Measurements from ENCODE around the gene CRY1.
A peak's percentile ranks its signal among the peaks of the same experiment; 100 is the strongest.

Gene CRY1

DNA sequence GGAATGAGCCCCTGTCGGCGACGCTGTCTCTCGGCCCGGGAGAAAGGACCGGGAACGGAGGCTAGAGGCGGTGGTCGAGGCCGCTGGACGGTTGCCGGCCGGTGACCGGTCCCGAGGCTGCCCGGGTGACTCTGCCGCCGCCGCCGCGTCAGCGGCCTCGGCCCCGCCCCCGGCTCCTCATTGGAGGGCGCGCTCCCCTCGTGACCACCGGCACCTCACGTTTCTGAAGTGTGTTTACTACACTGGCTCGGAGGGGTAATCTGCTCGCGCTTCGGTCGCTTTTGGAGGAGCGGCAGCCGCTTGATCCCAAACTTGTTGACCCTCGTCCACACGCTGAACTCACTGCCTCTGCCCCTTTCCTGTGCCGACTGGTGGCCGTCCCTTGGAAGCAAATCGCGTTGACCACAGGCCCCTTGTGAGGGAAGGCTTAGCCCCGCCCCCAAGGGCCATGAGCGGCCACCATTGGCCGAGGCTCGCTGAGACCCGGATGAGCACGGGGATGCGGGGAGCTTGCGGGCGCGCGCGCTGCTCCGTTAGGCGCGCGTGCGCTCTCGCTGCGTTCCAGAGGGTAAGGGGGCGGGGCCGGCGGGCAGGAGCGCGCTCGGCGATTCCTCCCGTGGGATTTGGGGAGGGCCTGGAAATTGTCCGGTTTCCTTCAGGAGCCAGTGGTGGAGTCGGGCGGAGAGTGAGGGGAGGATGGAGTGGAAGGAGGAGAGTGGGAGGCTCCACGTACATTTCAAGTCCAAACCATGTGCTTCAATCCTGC is at the start of gene CRY1:
TSS of gene CRY1 (minus strand) at position 133 of the 766 bp plus-strand sequence. CDS start 588 bp downstream, outside the sequence.
- peak; percentile 100 for DNase-seq (ENCODE audit: low spot score)

DNA sequence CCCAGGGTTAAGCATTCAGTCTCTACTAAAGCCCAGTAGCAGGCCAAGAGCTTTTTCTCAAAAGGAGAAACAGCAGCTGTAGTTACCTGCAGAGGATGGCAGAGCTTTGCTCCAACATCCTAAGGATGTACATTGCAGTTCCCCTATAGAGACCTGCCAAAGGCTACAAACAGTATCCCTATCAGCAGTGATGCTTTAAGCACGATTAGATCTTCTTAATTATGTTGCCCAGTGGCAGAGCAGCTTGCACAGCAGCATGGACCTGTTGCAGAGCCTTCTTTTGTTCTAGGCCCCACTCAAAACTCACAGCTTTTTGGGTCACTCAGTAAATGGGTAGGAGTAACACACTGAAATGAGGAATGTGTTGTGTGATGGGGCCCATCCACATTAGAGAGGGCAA is 46.4 kb upstream of the CRY1 start:
- no peak for DNase-seq (ENCODE audit: low spot score)

DNA sequence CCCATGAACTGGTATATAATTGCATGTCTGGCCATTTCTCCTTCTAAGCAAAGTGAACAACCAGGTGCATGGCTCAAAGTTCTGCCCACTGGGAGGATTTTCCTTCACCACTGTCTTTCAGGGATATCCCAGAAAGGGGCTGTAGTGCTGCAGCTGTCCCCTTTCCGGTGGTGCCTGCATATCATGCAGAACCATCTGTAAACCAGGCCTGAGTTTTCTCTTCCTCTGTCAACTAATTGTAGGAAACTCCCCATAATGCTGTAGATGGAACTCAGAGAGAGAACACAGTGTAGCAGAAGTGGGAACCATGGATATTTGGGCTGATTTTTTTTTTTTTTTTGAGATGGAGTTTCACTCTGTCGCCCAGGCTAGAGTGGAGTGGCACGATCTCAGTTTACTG is 45.6 kb upstream of the CRY1 start:
- DNase-seq (ENCODE audit: low spot score): no peak

DNA sequence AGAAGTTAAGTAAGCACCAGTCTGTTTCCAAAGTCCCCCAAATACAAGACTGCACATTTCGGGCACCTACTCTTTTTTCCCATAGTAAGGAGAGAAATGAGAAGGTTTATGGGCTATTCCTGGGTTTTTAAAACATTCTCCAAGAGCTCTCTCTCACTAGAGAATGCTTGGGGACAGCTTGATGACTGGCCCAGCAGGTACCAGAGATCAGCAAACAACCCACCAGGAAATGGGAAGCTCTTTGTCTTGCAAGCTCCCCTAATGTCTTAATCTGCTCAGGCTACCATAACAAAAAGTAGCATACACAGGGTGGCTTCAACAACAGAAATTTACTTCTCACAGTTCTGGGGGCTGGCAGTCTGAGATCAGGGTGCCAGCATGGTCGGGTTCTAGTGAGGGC is 41.8 kb upstream of the CRY1 start:
- DNase-seq (ENCODE audit: low spot score): no peak

DNA sequence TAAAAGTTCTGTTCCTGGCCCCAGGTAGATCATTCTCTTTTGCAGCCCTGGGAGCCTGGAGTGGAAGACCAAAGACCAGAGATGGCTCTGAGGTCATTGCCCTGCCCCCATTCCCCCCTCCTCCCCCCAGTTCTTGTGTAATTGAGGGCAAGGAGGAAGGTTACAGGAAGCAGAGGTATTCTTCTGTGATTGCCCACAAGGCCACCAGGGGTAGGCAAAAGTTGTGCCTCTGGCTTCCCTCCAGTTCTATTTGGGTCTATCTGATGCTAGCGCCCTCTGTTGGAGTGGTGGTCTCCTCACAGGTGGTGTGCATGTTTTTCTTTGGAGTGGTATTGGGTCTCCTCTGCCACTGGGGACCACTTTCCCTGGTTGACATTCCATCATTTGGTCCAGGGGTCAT is 41.2 kb upstream of the CRY1 start:
- DNase-seq (ENCODE audit: low spot score): peak; percentile 57

DNA sequence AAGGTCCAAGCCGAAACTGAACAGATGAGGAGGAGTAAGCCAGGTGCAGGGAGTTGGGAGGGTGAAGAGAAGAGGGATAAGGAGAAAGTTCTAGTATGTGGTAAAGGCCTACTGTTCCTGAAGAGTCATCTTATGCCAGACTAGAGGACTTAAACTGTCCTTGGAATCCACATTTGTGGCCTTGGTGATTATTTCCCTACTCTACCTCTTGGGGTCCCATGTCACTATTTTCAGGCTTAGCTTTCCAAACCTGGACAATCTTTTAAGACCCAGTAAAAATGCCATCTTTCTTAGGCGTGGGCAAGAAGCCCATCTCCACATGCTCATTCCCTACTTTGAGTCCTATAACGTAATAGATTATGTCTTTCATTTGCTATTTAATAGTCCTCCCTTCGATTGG is 40.1 kb upstream of the CRY1 start:
- DNase-seq (ENCODE audit: low spot score): no peak

DNA sequence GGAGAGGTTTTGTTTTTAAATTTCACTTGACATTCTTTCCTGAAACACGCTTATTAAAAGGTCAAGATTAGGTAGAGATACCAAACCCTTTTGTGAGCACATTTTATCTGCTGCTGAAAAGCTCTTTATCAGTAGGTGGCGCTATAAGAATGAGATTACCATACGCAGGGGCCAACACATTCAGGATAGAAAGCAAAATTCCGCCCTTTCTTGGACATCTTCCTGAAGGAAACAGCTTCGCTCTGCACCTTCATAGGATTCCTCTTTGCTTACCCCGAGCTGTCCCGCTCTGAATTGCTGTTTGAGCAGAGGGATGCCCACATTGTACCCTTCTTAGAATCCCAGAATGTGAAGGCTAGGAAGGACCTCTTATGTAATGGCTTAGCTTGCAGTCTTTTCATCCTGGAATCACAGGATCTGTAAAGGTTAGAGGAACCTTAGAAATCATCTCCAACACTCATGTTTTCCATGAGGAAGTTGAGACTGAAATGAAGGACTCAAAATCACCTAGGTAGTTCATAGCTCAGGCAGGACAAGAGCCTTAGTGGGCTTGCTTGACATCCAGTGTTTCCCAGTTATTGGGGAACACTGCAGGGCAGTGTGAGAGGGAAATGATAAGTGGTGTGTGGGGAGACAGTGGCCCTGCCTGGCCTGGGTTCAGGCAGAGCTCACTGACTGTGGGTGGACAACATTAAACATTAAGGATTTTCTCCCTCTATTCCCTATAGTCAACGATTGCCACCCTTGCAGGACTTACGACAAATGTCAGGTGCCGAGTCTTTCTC is 38.7 kb upstream of the CRY1 start:
- no peak for DNase-seq (ENCODE audit: low spot score)

DNA sequence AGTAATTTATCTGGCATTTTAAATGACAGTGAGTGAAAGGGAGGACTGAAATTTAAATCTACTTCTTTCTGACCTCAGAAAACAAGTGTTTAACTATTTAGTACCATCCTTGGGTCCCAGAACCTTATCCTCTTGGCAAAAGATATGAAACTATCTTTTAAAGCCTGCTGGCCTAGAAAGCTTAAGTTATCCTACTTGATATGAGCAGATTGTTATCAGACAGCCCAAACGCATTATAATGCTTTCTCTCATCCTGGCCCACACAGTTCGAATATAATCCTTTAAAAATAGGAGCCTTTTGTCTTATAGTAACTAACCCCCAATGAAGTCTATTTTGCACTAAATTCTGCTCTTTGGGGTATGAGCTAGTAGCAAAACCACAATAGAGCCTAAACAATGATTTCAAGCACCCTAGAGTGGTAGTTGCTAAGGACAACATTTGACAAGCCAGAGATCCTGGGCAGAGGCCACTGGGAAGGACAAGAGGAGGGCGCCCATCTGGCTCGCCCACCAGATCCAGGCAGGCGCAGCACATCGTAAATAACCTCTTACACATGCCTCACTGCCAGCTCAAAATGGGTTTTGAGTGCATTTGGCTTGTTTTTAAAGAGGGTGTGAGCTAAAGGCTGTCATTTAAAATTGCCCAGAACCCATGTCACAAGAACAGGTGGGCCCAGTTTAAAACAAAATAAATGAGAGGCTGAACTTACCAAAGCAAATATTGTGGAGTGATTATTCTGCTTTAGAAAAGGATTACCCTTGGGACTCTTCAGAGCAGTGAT is 37.7 kb upstream of the CRY1 start:
- no peak for DNase-seq (ENCODE audit: low spot score)

DNA sequence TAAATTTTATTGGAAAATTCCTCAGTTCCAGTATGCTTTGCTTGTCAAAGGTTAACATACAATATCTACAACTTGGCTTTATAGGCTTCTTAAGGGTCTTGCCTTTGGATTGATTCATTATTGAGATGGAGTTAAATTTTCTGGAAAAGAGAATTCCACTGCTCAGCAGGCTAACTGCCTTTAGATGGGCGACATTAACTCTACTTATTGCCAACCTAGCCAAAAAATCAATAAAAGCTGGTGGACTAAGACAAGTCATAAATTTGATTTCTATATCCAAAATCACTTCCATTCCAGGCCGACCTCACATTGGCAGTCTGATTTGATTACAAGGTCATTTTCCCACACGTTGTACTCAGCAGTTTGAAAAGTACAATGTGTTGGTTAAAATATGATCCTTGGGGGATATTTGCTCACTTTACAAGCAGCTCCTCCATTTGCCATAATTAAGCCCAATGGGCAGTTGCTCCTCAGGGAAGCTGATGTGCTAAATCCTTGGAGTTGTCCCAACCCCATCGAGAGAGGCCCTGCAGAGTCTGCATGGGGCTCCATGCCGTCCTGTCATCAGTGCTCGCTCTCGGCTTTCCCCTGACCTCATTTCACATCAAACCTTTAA is 36.1 kb upstream of the CRY1 start:
- DNase-seq (ENCODE audit: low spot score): no peak

DNA sequence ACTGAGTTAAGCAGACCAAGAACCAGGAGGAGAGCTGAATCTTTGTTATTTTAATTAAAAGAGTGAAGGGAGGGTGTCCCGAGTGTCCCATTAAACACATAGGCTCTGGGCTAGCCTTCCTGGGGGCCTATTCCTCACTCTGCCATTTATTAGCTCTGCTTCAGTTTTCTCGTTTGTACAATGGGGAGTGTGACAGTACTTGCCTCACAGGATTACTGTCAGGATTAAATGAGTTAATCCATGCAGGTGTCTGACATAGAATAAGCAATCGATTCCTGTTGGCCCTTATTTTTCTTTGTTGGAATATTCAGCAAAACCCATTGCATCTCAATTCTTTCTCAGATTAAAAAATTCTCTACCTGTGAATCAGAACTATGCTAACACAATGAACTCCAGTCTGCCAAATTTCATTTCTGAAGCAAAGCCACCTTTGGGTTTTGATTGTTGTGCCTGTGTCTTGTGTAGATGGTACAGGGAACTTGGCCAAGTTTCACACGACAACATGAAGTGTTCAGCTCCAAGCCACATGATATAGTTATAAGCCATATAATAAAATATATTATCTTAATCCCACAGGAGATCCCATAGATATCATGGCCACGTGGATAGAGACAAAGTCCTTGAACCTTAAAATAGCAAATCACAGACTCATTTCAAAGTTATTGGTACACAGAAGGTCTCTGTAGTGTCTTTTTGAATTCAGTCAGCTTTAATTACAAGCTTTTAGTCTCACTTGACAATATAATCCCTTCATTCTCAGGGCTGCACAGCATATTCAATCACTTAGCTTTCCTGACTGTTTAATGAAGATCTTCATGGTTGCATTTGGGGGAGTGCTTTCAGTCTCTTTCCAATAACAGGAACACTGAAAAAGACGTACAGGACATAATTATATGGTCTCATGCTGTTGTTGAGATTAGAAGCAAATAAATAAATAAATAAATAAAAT is 34.4 kb upstream of the CRY1 start:
- DNase-seq (ENCODE audit: low spot score): no peak

DNA sequence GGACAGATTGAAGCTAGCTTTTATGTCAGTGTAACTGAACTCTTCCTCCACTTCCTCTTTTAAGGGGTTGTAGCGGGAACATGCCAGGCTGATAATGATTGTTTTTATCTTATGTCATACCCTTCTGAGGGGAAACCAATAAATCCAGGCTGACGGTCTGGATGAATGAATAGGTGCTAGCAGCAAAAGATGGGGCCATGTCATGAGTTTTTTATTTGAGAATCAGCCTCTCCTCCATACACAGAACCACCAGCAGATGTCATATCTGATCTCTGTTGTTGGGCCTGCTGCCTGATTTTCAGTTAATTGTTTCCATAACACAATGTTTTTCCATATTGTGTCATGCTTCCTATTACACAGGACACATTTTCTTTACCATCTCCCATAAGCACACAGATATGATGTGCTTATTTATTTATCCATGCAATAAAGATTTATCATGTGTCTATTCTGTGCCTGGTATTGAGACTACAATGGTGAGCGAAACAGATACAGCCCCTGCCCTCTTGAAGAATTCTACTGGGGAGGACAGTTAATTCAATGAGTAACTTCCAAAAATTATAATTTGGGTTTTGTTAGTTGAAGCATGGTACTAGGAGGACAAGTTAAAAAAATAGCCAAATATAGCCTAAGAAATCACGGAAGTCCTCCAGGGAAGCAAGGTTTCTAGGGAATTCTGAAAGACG is 33.6 kb upstream of the CRY1 start:
- DNase-seq (ENCODE audit: low spot score): no peak

DNA sequence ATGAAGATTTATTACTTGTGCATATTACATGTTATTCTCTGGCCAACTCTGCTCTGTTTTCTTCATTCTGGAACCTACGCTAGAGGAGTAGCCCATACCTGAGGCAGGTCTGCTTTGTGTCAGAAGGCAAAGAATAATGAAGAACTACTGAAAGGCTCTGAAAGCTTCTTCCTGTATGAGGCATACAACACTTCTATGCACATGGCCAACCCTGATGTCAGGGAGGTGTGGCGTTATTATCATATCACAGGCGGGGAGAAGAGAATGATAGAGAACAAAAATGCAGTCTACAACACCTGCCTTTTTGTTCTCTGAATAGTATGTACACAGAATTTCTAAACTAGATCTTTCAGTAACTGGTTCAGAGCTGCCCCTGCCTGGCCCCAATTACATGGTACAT is 32.5 kb upstream of the CRY1 start:
- no peak for DNase-seq (ENCODE audit: low spot score)

DNA sequence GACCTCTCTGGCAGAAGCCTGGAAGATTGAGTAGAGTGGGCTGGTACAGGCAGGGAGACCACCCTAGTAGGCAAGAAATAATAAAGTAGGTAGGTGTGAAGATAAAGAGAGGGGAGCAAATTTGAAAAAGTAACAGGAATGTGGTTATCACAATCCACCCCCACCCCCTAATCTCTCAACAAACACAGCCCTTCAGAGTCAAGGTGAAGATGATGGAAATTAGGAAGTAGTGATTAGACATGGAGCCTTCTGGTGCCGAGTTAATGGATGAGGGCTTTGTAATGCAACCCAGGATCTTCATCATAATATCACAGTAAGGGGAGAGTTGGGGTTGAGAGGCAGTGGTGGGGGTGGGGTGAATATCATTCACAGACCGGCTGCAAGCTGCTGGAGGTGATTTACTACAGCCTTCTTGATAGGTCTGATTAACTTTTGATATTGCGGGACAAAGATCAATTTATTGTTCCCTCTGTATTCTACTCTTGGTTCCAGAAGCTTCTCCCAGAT is 29.2 kb upstream of the CRY1 start:
- no peak for DNase-seq (ENCODE audit: low spot score)

DNA sequence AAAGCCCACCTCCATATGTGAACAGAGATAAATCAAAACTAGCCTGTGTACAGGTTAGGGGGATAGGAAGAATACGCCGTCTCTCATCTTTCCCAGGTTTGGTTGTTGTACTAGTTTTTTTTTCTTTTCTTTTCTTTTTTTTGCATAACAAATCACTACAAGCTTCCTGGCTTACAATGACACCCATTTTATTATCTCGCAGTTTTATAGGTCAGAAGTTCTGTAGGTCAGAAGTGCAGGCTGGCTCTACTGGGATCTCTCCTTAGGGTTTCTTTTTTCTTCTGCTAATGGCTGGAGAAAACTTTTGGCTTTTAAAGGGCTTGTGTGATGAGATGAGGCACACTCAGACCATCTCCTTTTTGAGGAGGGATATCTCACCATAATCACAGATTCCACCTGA is 25.7 kb upstream of the CRY1 start:
- DNase-seq (ENCODE audit: low spot score): no peak

DNA sequence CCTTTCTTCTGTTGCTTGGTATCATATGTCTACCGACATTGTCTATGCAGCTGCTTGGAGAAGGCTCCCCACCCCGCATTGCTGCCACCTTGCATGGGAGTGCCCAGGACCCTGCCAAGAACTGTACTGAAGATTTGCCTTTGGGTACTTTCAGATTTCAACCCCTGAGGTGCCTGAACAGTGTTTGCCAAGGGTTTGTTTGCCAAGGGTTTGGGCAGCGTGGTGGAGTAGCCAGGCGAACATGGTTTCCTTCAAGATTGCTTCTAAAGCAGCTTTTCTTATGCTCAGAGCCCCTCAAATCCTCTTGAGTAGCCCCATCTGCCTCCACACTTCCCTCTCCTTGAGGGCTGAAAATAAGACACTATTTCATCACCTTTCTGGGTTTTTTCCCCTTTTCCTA is 25.3 kb upstream of the CRY1 start:
- no peak for DNase-seq (ENCODE audit: low spot score)

DNA sequence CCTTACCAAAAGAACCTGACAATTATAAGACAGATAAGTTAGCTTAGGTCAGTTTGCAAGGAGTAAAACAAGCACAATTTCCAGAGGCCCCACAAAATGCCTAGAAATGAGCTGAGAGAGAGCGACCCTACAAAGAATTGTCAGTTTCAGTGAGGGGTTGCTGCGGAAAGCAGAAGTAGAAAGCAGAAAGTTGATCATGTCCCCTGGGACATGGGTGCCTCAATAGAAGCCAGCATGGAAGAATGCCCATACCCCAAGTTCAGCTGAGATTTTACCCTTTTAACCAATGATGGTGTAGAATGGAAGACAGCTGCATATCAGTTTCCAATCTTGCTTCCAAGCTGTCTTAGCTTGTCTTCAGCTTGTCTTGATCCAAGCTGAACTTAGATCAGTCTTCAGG is 21.8 kb upstream of the CRY1 start:
- no peak for DNase-seq (ENCODE audit: low spot score)

DNA sequence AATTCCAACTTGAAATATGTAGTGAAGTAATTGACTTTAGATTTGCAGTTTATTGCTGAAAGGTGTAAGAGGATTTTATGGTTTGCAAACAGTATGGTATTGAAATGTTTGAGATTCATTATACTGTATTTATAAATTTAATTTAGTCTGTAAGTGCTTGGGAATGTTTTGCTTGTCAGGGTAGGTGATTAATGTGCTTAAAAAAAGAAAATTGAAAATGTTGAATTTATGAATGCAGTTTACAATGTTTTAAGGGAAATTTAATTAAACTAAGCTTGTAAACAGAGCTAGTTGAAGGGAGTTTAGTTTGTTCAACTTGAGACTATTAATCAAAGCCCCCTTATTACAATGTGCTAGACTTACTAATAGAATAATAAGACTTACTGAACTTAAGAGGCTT is 18.0 kb upstream of the CRY1 start:
- no peak for DNase-seq (ENCODE audit: low spot score)

DNA sequence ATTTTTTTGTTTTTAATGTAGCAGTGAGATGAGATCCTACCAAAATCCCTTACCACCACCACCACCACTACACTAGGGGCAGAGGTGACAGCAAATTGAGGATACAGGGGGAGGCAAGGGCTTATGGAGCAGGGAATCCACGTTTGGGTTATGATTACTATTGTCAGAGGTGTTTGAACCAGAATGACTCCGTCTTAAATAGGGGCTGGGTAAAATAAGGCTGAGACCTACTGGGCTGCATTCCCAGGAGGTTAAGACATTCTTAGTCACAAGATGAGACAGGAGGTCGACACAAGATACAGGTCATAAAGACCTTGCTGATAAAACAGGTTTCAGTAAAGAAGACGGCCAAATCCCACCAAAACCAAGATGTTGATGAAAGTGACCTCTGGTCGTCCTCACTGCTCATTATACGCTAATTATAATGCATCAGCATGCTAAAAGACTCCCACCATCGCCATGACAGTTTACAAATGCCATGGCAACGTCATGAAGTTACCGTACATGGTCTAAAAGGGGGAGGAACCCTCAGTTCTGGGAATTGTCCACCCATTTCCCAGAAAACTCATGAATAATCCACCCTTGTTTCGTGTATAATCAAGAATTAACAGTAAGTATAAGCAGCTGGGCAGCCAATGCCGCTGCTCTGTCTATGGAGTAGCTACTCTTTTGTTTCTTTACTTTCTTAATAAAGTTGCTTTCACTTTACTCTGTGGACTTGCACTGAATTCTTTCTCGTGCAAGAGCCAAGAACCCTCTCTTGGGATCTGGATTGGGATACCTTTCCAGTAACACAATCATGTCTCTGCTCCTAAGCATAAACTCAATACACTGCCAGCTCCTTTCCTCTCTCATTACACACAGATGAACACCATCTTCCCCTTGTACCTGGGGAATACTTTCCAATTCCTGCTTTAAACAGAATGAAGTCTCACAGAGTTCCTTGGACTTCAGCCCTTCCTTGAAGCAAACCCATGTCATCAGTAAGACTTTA is 16.7 kb upstream of the CRY1 start:
- DNase-seq (ENCODE audit: low spot score): no peak

DNA sequence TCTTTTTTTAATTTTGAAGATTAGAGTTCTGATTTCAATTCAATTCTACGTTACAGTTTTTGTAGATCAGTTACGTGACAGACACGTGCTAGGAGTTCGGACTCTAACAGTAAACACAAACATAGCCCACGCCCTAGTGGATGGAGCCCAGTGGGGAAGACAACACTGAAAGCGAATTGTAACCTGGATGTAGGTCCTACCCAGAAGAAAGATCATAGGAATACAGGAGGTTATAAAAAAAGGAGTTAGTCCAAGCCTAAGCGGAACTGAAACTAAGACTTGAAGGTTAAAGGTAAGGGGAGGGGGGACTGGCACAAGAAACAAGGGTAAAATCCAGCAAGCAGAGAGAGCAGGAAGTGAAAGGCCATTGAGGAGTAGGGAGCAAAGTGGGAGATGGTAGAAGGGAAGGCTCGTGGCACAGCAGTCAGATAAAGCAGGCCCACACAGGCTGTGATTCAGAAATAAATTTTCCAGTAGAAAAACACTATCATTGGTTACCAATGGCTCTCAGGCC is 15.7 kb upstream of the CRY1 start:
- no peak for DNase-seq (ENCODE audit: low spot score)
